IMR-90 (cell line): ENCODE results near the gene PIGBOS1.

Experiments used
- BHLHE40 ChIP-seq: fragments of 150-350 bp; IDR thresholded peaks from 2 replicates; pipeline ENCODE4 v1.6.1; 2016; ENCODE audit warnings: mild to moderate bottlenecking, low read depth, low read length
- POLR2A ChIP-seq: IDR thresholded peaks from 2 replicates; pipeline ENCODE4 v1.6.1; 2012; ENCODE audit warnings: mild to moderate bottlenecking, low read depth, low read length
- RFX5 ChIP-seq: IDR thresholded peaks from 2 replicates; pipeline ENCODE4 v1.8.0; 2012; ENCODE audit warnings: low read depth, mild to moderate bottlenecking, low read length, moderate library complexity
- TF ChIP-seq, protein P1 (sequence below): conservative IDR thresholded peaks from 2 replicates; pipeline ENCODE4 v1.5.1; 2012; ENCODE audit warnings: mild to moderate bottlenecking, low read depth, low read length, improper control_type of control experiment

DNA sequence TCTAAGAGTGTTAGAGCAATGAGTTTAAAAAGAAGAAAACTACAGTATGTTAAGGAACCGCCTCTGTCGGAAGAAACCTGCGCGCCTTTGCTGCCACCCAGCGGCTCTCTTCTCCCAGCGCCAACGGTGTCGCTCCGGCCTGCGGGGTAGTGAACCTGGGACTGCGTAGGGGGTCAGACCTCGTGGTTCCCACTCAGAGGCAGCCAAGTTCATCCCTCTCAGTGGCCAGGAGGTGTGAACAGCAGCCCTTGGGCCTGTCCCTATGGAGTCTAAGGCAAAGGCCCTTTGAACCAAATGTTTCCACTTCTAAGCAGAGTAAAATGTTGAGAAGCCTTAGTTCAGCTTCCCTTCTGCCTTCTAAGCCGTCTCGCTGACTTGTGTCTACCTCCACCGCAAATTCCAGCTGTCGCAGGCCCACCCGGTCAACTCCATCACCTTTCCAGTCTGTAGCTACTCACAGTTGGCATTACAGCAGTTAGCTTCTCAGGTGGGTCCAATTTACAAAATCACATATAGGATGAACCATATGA, 28.3 kb downstream of the PIGBOS1 start:
- TF ChIP-seq, protein P1, sequence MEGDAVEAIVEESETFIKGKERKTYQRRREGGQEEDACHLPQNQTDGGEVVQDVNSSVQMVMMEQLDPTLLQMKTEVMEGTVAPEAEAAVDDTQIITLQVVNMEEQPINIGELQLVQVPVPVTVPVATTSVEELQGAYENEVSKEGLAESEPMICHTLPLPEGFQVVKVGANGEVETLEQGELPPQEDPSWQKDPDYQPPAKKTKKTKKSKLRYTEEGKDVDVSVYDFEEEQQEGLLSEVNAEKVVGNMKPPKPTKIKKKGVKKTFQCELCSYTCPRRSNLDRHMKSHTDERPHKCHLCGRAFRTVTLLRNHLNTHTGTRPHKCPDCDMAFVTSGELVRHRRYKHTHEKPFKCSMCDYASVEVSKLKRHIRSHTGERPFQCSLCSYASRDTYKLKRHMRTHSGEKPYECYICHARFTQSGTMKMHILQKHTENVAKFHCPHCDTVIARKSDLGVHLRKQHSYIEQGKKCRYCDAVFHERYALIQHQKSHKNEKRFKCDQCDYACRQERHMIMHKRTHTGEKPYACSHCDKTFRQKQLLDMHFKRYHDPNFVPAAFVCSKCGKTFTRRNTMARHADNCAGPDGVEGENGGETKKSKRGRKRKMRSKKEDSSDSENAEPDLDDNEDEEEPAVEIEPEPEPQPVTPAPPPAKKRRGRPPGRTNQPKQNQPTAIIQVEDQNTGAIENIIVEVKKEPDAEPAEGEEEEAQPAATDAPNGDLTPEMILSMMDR, result peak; percentile 96
- no peak for TF ChIP-seq POLR2A
- no peak for TF ChIP-seq RFX5
- TF ChIP-seq BHLHE40, result no peak
